GM15510 (cell line): ENCODE results near the gene ABHD10.

ENCODE experiments used
- POLR2A ChIP-seq: IDR thresholded peaks from 3 replicates; pipeline ENCODE4 v1.6.1; 2011; ENCODE audit warnings: borderline replicate concordance; ENCODE audit not compliant: insufficient read length; ENCODE audit errors: extremely low read depth

Gene ABHD10

GRCh38 chr3:111976254-111976653, 2.6 kb upstream of the ABHD10 start:
- TF ChIP-seq POLR2A: no peak

- no peak for TF ChIP-seq POLR2A
Measured at GRCh38 chr3:111979434-111980038, 710 bp downstream of the ABHD10 start.

- no peak for TF ChIP-seq POLR2A
Measured at GRCh38 chr3:111980716-111981456, 2.1 kb downstream of the ABHD10 start.

GRCh38 chr3:111981457-111981763, 2.6 kb downstream of the ABHD10 start:
- TF ChIP-seq POLR2A: no peak

- no peak for TF ChIP-seq POLR2A
Measured at GRCh38 chr3:111984636-111985298, 5.9 kb downstream of the ABHD10 start.

GRCh38 chr3:111986800-111987199, 8.0 kb downstream of the ABHD10 start:
- TF ChIP-seq POLR2A: no peak

GRCh38 chr3:111989061-111989678, 10.3 kb downstream of the ABHD10 start:
- no peak for TF ChIP-seq POLR2A

GRCh38 chr3:111993038-111993437, 14.2 kb downstream of the ABHD10 start:
- TF ChIP-seq POLR2A: no peak

- no peak for TF ChIP-seq POLR2A
Measured at GRCh38 chr3:111998636-111999483, 20.0 kb downstream of the ABHD10 start, which contains the start of gene TAGLN3. TSS of gene TAGLN3 (plus strand) at chr3:111998922. CDS start at chr3:111999423, 501 bp downstream.

- no peak for TF ChIP-seq POLR2A
Measured at GRCh38 chr3:111999484-112000324, 20.9 kb downstream of the ABHD10 start.

GRCh38 chr3:112000367-112000771, 21.5 kb downstream of the ABHD10 start:
- TF ChIP-seq POLR2A: no peak

- no peak for TF ChIP-seq POLR2A
Measured at GRCh38 chr3:112000966-112001365, 22.1 kb downstream of the ABHD10 start.

GRCh38 chr3:112001526-112001925, 22.7 kb downstream of the ABHD10 start:
- TF ChIP-seq POLR2A: no peak
